Osteocyte (in vitro differentiated cells): ENCODE measurements around the gene UGT1A7. TPM values are rescaled to one million over a fixed set of nuclear protein-coding genes. Genes with fewer than 3 reads are reported as not detected.

Experiments
- DNase-seq: peaks from one replicate; pipeline ENCODE4 v3.0.0; 2021; ENCODE audit warnings: mixed read lengths; ENCODE audit not compliant: unreplicated experiment; ENCODE audit errors: extremely low spot score
- H3K27ac Mint-ChIP-seq: one replicate; pipeline ENCODE4 v1.8.0; 2021; ENCODE audit warnings: mild to moderate bottlenecking, mixed read lengths; ENCODE audit not compliant: unreplicated experiment
- H3K27me3 Mint-ChIP-seq: one replicate; pipeline ENCODE4 v1.8.0; 2021; ENCODE audit warnings: mixed read lengths; ENCODE audit not compliant: unreplicated experiment
- H3K36me3 Mint-ChIP-seq: one replicate; pipeline ENCODE4 v1.8.0; 2021; ENCODE audit warnings: mixed read lengths; ENCODE audit not compliant: unreplicated experiment
- H3K4me1 Mint-ChIP-seq: one replicate; pipeline ENCODE4 v1.8.0; 2021; ENCODE audit warnings: mixed read lengths; ENCODE audit not compliant: unreplicated experiment
- H3K4me3 Mint-ChIP-seq: one replicate; pipeline ENCODE4 v1.8.0; 2021; ENCODE audit warnings: mild to moderate bottlenecking, moderate library complexity, mixed read lengths; ENCODE audit not compliant: unreplicated experiment
- H3K9me3 Mint-ChIP-seq: one replicate; pipeline ENCODE4 v1.8.0; 2021; ENCODE audit warnings: mixed read lengths; ENCODE audit not compliant: unreplicated experiment
- total RNA-seq: library from RNA; stranded (reverse); gene quantifications from 2 replicates; pipeline ENCODE4 v1.2.1, GENCODE V29; 2021
- TF ChIP-seq, protein P1 (sequence below): fragments of 200-600 bp; sonication (generic); IDR thresholded peaks from 2 replicates; pipeline ENCODE4 v1.5.0; 2021; ENCODE audit warnings: antibody characterized with exemption, mild to moderate bottlenecking, moderate library complexity

The UGT1A7 gene
- total RNA-seq, 1 donor from 2014 or later: not detected

DNA sequence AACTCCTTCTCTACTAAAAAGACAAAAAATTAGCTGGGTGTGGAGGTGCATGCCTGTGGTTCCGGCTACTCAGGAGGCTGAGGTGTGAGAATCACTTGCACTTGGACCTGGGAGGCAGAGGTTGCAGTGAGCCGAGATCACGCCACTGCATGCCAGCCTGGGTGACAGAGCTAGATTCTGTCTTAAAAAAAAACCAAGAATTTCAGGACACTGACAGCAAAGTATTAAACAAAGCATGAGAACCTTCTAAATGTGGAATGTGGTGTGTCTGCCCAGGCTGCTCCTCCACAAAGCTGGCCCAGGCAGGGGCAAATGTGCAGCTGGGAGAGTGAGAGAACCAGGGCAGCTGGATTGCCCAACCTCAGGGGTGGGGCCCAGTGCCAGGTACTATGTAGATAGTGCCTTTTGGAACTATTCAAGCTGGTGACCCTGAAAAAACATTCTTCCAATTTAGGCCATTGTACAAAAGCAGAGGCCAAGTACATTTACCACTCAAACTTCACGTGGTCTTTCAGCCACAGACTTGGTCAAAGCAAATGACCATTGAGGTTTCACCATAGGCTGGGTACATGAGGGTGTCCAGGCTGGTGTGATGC, 24.3 kb downstream of the UGT1A7 start:
- DNase-seq: no peak
- H3K36me3 Mint-ChIP-seq: peaks cover 4% of the 10 kb centered on the region
- H3K27me3 Mint-ChIP-seq: no peaks in the 10 kb centered on the region
- H3K27ac Mint-ChIP-seq: peak overlapping the region; percentile 44
- H3K9me3 Mint-ChIP-seq: peaks cover 12% of the 10 kb centered on the region
- TF ChIP-seq, protein P1, sequence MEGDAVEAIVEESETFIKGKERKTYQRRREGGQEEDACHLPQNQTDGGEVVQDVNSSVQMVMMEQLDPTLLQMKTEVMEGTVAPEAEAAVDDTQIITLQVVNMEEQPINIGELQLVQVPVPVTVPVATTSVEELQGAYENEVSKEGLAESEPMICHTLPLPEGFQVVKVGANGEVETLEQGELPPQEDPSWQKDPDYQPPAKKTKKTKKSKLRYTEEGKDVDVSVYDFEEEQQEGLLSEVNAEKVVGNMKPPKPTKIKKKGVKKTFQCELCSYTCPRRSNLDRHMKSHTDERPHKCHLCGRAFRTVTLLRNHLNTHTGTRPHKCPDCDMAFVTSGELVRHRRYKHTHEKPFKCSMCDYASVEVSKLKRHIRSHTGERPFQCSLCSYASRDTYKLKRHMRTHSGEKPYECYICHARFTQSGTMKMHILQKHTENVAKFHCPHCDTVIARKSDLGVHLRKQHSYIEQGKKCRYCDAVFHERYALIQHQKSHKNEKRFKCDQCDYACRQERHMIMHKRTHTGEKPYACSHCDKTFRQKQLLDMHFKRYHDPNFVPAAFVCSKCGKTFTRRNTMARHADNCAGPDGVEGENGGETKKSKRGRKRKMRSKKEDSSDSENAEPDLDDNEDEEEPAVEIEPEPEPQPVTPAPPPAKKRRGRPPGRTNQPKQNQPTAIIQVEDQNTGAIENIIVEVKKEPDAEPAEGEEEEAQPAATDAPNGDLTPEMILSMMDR: no peak
- H3K4me3 Mint-ChIP-seq: no peak overlapping the region
- H3K4me1 Mint-ChIP-seq: peaks cover 21% of the 10 kb centered on the region

DNA sequence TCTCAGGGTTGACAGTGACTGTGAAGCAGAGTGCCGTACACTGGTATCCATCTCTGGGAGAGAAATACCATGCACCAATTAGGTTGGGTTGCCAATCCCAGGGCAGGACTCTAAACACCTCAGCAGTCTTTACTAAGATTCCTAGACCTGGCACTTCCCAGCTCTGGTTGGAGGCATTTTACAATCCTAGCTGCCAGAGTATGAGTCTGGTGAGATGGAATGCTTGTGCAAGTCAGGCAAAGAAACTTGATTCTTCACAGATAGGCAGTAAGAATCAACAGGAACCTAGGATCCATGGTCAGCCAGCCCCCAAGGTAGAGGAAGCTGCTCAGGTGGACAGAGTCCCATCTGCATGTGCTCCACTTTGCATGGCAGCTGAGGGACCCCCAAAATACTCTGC, 25.0 kb downstream of the UGT1A7 start:
- Mint-ChIP-seq H3K4me1 (peaks cover 24% of the 10 kb centered on the region), H3K36me3 (peaks cover 4% of the 10 kb centered on the region), H3K27me3 (no peaks in the 10 kb centered on the region), H3K4me3 (no peak overlapping the region), H3K27ac (peak overlapping the region; percentile 44), H3K9me3 (peaks cover 12% of the 10 kb centered on the region)
- TF ChIP-seq, protein P1: no peak
- no peak for DNase-seq

DNA sequence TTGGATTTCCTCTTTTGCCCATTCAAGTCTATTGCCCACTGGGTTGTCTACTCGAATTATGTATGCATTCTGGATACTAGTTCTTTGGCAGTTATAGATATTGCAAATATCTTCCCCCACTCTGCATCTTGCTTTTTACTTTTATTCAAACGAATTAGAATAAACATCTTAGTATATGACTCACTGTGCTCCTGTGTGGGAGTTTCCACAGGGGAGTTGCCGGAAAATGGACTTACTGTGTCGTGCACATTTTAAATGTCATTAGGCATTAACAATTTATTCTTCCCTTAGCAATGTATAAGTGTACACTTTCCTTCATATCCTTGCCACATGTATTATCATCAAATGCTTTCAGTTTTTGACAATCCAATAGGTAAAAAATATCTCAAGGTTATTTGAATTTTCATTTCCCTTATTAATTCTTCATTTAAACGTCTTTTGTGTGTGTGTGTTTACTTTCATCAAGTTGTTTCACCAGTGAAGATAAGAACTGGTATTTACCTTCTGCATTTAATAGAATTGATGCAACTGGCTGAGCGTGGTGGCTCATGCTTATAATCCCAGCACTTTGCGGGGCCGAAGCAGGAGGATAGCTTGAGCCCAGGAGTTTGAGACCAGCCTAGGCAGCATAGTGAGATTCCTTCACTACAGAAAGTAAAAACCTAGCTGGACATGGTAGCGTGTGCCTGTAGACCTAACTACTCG, 26.4 kb downstream of the UGT1A7 start:
- no peak for DNase-seq
- Mint-ChIP-seq H3K36me3 (peaks cover 4% of the 10 kb centered on the region), H3K27ac (no peak overlapping the region), H3K4me3 (no peak overlapping the region), H3K4me1 (peaks cover 24% of the 10 kb centered on the region), H3K9me3 (peaks cover 9% of the 10 kb centered on the region), H3K27me3 (no peaks in the 10 kb centered on the region)
- TF ChIP-seq, protein P1: no peak

DNA sequence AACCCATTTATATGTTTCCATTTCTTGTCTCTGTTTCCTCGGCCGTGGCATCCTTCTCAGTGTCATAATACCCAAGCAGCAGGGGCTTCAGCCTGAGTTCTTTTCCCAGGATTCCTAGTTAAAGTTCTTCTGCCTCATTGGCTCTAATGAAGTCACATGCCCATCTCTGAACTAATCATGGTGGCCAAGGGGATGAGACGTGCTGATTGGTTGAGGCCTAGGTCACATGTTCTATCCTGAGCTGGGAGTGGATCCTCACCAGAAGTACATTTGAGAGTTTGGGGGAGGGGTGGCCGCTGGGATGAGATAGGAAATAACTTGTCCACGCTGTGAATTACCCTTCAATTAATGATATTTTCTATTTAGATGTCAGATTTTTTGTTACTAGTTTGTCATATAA, 27.2 kb downstream of the UGT1A7 start:
- peaks cover 2% of the 10 kb centered on the region for H3K36me3 Mint-ChIP-seq
- no peak overlapping the region for H3K4me3 Mint-ChIP-seq
- TF ChIP-seq, protein P1: no peak
- no peaks in the 10 kb centered on the region for H3K27me3 Mint-ChIP-seq
- H3K9me3 Mint-ChIP-seq: peaks cover 4% of the 10 kb centered on the region
- H3K4me1 Mint-ChIP-seq: peaks cover 24% of the 10 kb centered on the region
- no peak overlapping the region for H3K27ac Mint-ChIP-seq
- DNase-seq: no peak

DNA sequence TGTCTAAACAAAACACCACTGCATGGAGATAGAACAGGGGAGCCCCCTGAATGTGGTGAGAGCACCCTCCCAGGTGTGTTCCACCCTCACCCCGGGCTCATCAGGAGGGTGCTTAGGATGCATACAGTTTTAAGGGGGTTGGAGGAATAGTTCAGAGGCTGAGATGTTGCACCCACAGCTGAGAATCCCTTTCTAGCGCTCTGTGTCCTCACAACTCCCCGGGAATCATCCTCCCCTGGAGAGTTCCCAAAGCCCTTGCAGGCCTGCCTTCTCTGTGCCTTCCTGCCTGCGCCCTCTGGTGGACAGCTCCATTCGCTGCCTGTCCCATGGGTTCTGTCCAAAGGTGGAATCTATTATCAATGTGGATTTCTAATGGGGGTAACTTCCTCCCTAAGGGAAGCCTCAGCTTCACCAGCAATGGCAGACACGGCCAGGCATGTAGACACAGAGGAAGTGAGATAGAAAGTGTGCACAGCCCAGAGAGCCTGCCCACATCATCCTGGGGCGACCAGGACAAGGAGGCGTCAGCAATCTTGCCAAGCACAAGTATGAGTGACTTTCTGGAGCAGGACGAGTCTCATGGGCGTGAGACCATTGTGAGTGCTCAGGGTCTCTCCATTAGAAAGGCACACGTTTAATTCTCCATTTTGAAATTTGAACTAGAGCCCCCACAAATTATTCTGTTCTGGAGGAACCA, 29.8 kb downstream of the UGT1A7 start:
- DNase-seq: peak; percentile 91
- Mint-ChIP-seq H3K27ac (no peak overlapping the region), H3K4me3 (no peak overlapping the region), H3K36me3 (no peaks in the 10 kb centered on the region), H3K27me3 (peaks cover 7% of the 10 kb centered on the region), H3K4me1 (peaks cover 16% of the 10 kb centered on the region), H3K9me3 (no peaks in the 10 kb centered on the region)
- TF ChIP-seq, protein P1: peak; percentile 96
